ENCODE measurements around the gene ANKRD7.
A peak's percentile ranks its signal among the peaks of the same experiment; 100 is the strongest.

- no peak for TF ChIP-seq POLR2AphosphoS5 (IDR thresholded peaks at IDR 0.05)
- TF ChIP-seq CTCF (IDR thresholded peaks at IDR 0.05): peak; percentile 35 to 70 (median 59)
Observed at GRCh38 chr7:118195837-118196474, 28.5 kb upstream of the ANKRD7 start.

Data from upper lobe of left lung (tissue), 4 donors.